HUES64 (cell line): ENCODE results near the gene NDUFA7.
"Not testable (repeated sequence)": the region's sequence is repeated elsewhere in the genome, so short reads cannot be mapped to it uniquely, and the experiment has no call there.

Experiments
- H3K27ac ChIP-seq: 2 replicates; pipeline ENCODE4 v1.7.0; 2013; ENCODE audit warnings: low read depth, low read length, inconsistent platforms
- H3K27me3 ChIP-seq: 2 replicates; pipeline ENCODE4 v1.6.1; 2013; ENCODE audit warnings: mild to moderate bottlenecking, low read length; ENCODE audit not compliant: insufficient read depth
- H3K36me3 ChIP-seq: 2 replicates; pipeline ENCODE4 v1.6.1; 2013; ENCODE audit warnings: mild to moderate bottlenecking, low read length; ENCODE audit not compliant: insufficient read depth
- H3K4me1 ChIP-seq: 2 replicates; pipeline ENCODE4 v1.6.1; 2013; ENCODE audit warnings: mild to moderate bottlenecking, low read length, moderate library complexity; ENCODE audit not compliant: insufficient read depth
- H3K4me3 ChIP-seq: 2 replicates; pipeline ENCODE4 v1.5.1; 2013; ENCODE audit warnings: mild to moderate bottlenecking, low read length, moderate library complexity
- H3K9ac ChIP-seq: 2 replicates; pipeline ENCODE4 v1.6.1; 2013; ENCODE audit warnings: mild to moderate bottlenecking, low read depth, low read length
- H3K9me3 ChIP-seq: 2 replicates; pipeline ENCODE4 v1.6.1; 2013; ENCODE audit warnings: low read depth, low read length; ENCODE audit not compliant: insufficient read depth
- WGBS: fragments of 150-250, 120-280 bp; methylation state at CpG from one replicate; pipeline ENCODE4 v1.1.7; 2013; ENCODE audit warnings: missing lambda C conversion rate; 5-methylcytosine and 5-hydroxymethylcytosine counted together

NDUFA7 gene

GRCh38 chr19:8325454-8325853 lies 4.3 kb upstream of the NDUFA7 start:
- Histone ChIP-seq H3K27ac (no peak overlapping the region), H3K9ac (no peak overlapping the region), H3K27me3 (no peaks in the 10 kb centered on the region), H3K4me3 (no peak overlapping the region), H3K9me3 (no peaks in the 10 kb centered on the region), H3K36me3 (peaks cover 20% of the 10 kb centered on the region), H3K4me1 (0 out of 2 replicates have a peak, but pooled peaks cover 3% of the 10 kb centered on the region)
- WGBS: 97% methylated on average over 3 of the region's 3 CpGs

GRCh38 chr19:8324186-8325050 lies 3.2 kb upstream of the NDUFA7 start:
- WGBS: 82% methylated on average over 17 of the region's 17 CpGs
- Histone ChIP-seq H3K9me3 (no peaks in the 10 kb centered on the region), H3K9ac (no peak overlapping the region)

GRCh38 chr19:8323781-8324185 lies 2.6 kb upstream of the NDUFA7 start:
- 0 out of 2 replicates have a peak overlapping the region, but pooled peaks have one; percentile 17 for H3K9ac ChIP-seq
- H3K9me3 ChIP-seq: no peaks in the 10 kb centered on the region
- H3K4me3 ChIP-seq: no peak overlapping the region
- H3K36me3 ChIP-seq: peaks cover 20% of the 10 kb centered on the region
- H3K27ac ChIP-seq: no peak overlapping the region; the same call in 1 of the 2 replicates
- WGBS: 86% methylated on average over 1 of the region's 1 CpG
- peaks cover 8% of the 10 kb centered on the region for H3K4me1 ChIP-seq
- no peaks in the 10 kb centered on the region for H3K27me3 ChIP-seq

More at GRCh38 chr19:8324186-8325050, 3.2 kb upstream of the NDUFA7 start:
- H3K27ac ChIP-seq: no peak overlapping the region
- H3K4me3 ChIP-seq: no peak overlapping the region
- peaks cover 20% of the 10 kb centered on the region for H3K36me3 ChIP-seq
- H3K4me1 ChIP-seq: peaks cover 8% of the 10 kb centered on the region
- no peaks in the 10 kb centered on the region for H3K27me3 ChIP-seq

- H3K4me1 ChIP-seq: peaks cover 8% of the 10 kb centered on the region
- H3K27ac ChIP-seq: peak overlapping the region; percentile 85
- H3K9ac ChIP-seq: peak overlapping the region; percentile 100
- WGBS: 81% methylated on average over 7 of the region's 7 CpGs
- peak overlapping the region; percentile 87 for H3K4me3 ChIP-seq
- peaks cover 20% of the 10 kb centered on the region for H3K36me3 ChIP-seq
- no peaks in the 10 kb centered on the region for H3K27me3 ChIP-seq
- H3K9me3 ChIP-seq: no peaks in the 10 kb centered on the region
These were observed 1.4 kb upstream of the NDUFA7 start for GRCh38 chr19:8322638-8322997.

GRCh38 chr19:8321986-8322637 lies 937 bp upstream of the NDUFA7 start:
- H3K9ac ChIP-seq: peak overlapping the region; percentile 100
- peaks cover 20% of the 10 kb centered on the region for H3K36me3 ChIP-seq
- no peaks in the 10 kb centered on the region for H3K27me3 ChIP-seq
- WGBS: 18% methylated on average over 26 of the region's 30 CpGs
- H3K4me1 ChIP-seq: peaks cover 8% of the 10 kb centered on the region
- H3K9me3 ChIP-seq: no peaks in the 10 kb centered on the region
- peak overlapping the region; percentile 85 for H3K27ac ChIP-seq
- peak overlapping the region; percentile 87 for H3K4me3 ChIP-seq

GRCh38 chr19:8320564-8321066 lies 560 bp downstream of the NDUFA7 start:
- peaks cover 11% of the 10 kb centered on the region for H3K4me1 ChIP-seq
- peak overlapping the region; percentile 87 for H3K4me3 ChIP-seq
- H3K36me3 ChIP-seq: peaks cover 30% of the 10 kb centered on the region
- H3K27me3 ChIP-seq: no peaks in the 10 kb centered on the region
- H3K27ac ChIP-seq: peak overlapping the region; percentile 96
- 4% methylated on average over 16 of the region's 16 CpGs for WGBS
- peak overlapping the region; percentile 100 for H3K9ac ChIP-seq
- no peaks in the 10 kb centered on the region for H3K9me3 ChIP-seq

GRCh38 chr19:8319807-8320520 lies 1.2 kb downstream of the NDUFA7 start:
- peaks cover 11% of the 10 kb centered on the region for H3K4me1 ChIP-seq
- H3K9ac ChIP-seq: peak overlapping the region; percentile 100
- peak overlapping the region; percentile 87 for H3K4me3 ChIP-seq
- H3K27ac ChIP-seq: peak overlapping the region; percentile 96
- H3K36me3 ChIP-seq: peaks cover 36% of the 10 kb centered on the region
- no peaks in the 10 kb centered on the region for H3K9me3 ChIP-seq
- H3K27me3 ChIP-seq: no peaks in the 10 kb centered on the region
- 66% methylated on average over 19 of the region's 19 CpGs for whole genome bisulfite sequencing

- peaks cover 45% of the 10 kb centered on the region for H3K36me3 ChIP-seq
These were observed 2.3 kb downstream of the NDUFA7 start for GRCh38 chr19:8318835-8319234.

GRCh38 chr19:8316351-8317125 lies 4.6 kb downstream of the NDUFA7 start:
- Histone ChIP-seq H3K27ac (peak overlapping the region; percentile 53; the same call in 1 of the 2 replicates), H3K9ac (0 out of 2 replicates have a peak overlapping the region, but pooled peaks have one; percentile 37), H3K36me3 (peaks cover 45% of the 10 kb centered on the region), H3K27me3 (no peaks in the 10 kb centered on the region), H3K4me3 (no peak overlapping the region), H3K9me3 (no peaks in the 10 kb centered on the region), H3K4me1 (peaks cover 8% of the 10 kb centered on the region)
- 82% methylated on average over 14 of the region's 14 CpGs for WGBS

More at GRCh38 chr19:8318835-8319234, 2.3 kb downstream of the NDUFA7 start:
- H3K27me3 ChIP-seq, H3K4me3 ChIP-seq, H3K9ac ChIP-seq, H3K27ac ChIP-seq, H3K9me3 ChIP-seq: not testable (repeated sequence)
- WGBS: 95% methylated on average over 8 of the region's 9 CpGs
- H3K4me1 ChIP-seq: peaks cover 11% of the 10 kb centered on the region

- peaks cover 56% of the 10 kb centered on the region for H3K36me3 ChIP-seq
- H3K27ac ChIP-seq, H3K4me1 ChIP-seq, H3K9me3 ChIP-seq, H3K27me3 ChIP-seq, H3K4me3 ChIP-seq, H3K9ac ChIP-seq: not testable (repeated sequence)
- 90% methylated on average over 11 of the region's 11 CpGs for WGBS
These were observed 6.1 kb downstream of the NDUFA7 start for GRCh38 chr19:8314981-8315640.
